ENCODE measurements around the gene TEX13C. TPM values are rescaled to one million over a fixed set of nuclear protein-coding genes. Genes with fewer than 3 reads are reported as not detected.
"Not testable (repeated sequence)": the region's sequence is repeated elsewhere in the genome, so short reads cannot be mapped to it uniquely, and the experiment has no call there.

TEX13C gene
- not detected in 2 replicates for total RNA-seq

- intact Hi-C loops (cut with micrococcal nuclease): no loop called here
Measured at GRCh38 chrX:125319646-125320521, at the start of gene TEX13C. TSS of gene TEX13C (plus strand) at chrX:125319871. CDS start at chrX:125320120, 249 bp downstream.

GRCh38 chrX:125287282-125287681 lies 32.4 kb upstream of the TEX13C start:
- intact Hi-C loops (cut with micrococcal nuclease): no loop called here

- intact Hi-C loops (cut with micrococcal nuclease): no loop called here
Measured at GRCh38 chrX:125288343-125288742, 31.3 kb upstream of the TEX13C start.

GRCh38 chrX:125289209-125289608 lies 30.5 kb upstream of the TEX13C start:
- intact Hi-C loops (cut with micrococcal nuclease): no loop called here

GRCh38 chrX:125289920-125290319 lies 29.8 kb upstream of the TEX13C start:
- intact Hi-C loops (cut with micrococcal nuclease): loop anchor here (10.0 kb wide), 2 partner anchors 1075 to 1335 kb away; no protein-coding TSS in a partner anchor

GRCh38 chrX:125291124-125291523 lies 28.5 kb upstream of the TEX13C start:
- intact Hi-C loops (cut with micrococcal nuclease): loop anchor here (10.0 kb wide), 2 partner anchors 1076 to 1336 kb away; no protein-coding TSS in a partner anchor

- intact Hi-C loops (cut with micrococcal nuclease): loop anchor here (10.0 kb wide), 2 partner anchors 1079 to 1339 kb away; no protein-coding TSS in a partner anchor
Measured at GRCh38 chrX:125293850-125294780, 25.6 kb upstream of the TEX13C start.

- intact Hi-C loops (cut with micrococcal nuclease): loop anchor here (10.0 kb wide), 2 partner anchors 1081 to 1341 kb away; no protein-coding TSS in a partner anchor
Measured at GRCh38 chrX:125295337-125295736, 24.3 kb upstream of the TEX13C start.

- intact Hi-C loops (cut with micrococcal nuclease): loop anchor here (10.0 kb wide), 2 partner anchors 1084 to 1344 kb away; no protein-coding TSS in a partner anchor
Measured at GRCh38 chrX:125298871-125299270, 20.8 kb upstream of the TEX13C start.

- intact Hi-C loops (cut with micrococcal nuclease): no loop called here
Measured at GRCh38 chrX:125306335-125306866, 13.3 kb upstream of the TEX13C start.

GRCh38 chrX:125308653-125309052 lies 11.0 kb upstream of the TEX13C start:
- intact Hi-C loops (cut with micrococcal nuclease): no loop called here

- intact Hi-C loops (cut with micrococcal nuclease): not testable (repeated sequence)
Measured at GRCh38 chrX:125319166-125319565, 505 bp upstream of the TEX13C start.

- intact Hi-C loops (cut with micrococcal nuclease): no loop called here
Measured at GRCh38 chrX:125322431-125322830, 2.8 kb downstream of the TEX13C start.

- intact Hi-C loops (cut with micrococcal nuclease): no loop called here
Measured at GRCh38 chrX:125326599-125326998, 6.9 kb downstream of the TEX13C start.

GRCh38 chrX:125327891-125328290 lies 8.2 kb downstream of the TEX13C start:
- intact Hi-C loops (cut with micrococcal nuclease): no loop called here

- intact Hi-C loops (cut with micrococcal nuclease): no loop called here
Measured at GRCh38 chrX:125333583-125333982, 13.9 kb downstream of the TEX13C start.

- intact Hi-C loops (cut with micrococcal nuclease): no loop called here
Measured at GRCh38 chrX:125340490-125340889, 20.8 kb downstream of the TEX13C start.

- intact Hi-C loops (cut with micrococcal nuclease): no loop called here
Measured at GRCh38 chrX:125374169-125374568, 54.5 kb downstream of the TEX13C start.
